Measurements from ENCODE around the gene DGKI. TPM values are rescaled to one million over a fixed set of nuclear protein-coding genes. Genes with fewer than 3 reads are reported as not detected.

Gene DGKI
- total RNA-seq, 2 donors from 2014 or later: 4.4 to 5.9 TPM

DNA sequence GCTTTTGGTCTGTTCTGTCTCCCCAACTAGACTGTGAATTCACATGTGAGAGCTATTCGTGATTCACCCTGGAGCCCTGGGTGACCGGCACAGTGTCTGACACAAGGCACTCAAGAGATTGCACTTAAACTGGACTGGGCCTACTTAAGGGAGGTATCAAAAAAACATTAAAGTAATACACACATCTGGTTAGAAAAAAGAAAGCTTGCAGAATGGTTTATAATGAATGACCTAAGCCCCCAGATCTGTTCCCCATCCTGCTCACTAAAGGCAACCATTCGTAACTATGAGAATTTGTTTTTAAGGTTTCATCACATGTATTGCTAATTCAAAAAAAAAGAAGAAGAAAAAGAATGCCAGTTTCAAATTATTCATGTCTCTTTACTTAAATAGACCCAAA is 74.5 kb downstream of the DGKI start:
- no peak overlapping the region for H3K4me3 ChIP-seq
- H3K9me3 ChIP-seq: no peaks in the 10 kb centered on the region
- H3K36me3 ChIP-seq: no peaks in the 10 kb centered on the region
- no peaks in the 10 kb centered on the region for H3K27me3 ChIP-seq
- TF ChIP-seq, protein P1, sequence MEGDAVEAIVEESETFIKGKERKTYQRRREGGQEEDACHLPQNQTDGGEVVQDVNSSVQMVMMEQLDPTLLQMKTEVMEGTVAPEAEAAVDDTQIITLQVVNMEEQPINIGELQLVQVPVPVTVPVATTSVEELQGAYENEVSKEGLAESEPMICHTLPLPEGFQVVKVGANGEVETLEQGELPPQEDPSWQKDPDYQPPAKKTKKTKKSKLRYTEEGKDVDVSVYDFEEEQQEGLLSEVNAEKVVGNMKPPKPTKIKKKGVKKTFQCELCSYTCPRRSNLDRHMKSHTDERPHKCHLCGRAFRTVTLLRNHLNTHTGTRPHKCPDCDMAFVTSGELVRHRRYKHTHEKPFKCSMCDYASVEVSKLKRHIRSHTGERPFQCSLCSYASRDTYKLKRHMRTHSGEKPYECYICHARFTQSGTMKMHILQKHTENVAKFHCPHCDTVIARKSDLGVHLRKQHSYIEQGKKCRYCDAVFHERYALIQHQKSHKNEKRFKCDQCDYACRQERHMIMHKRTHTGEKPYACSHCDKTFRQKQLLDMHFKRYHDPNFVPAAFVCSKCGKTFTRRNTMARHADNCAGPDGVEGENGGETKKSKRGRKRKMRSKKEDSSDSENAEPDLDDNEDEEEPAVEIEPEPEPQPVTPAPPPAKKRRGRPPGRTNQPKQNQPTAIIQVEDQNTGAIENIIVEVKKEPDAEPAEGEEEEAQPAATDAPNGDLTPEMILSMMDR (IDR thresholded peaks at IDR 0.05): no peak
- no peak for DNase-seq (ENCODE audit: low spot score)
- H3K27ac ChIP-seq: peak overlapping the region in 1 of 2 donors; percentile 36
- H3K4me1 ChIP-seq: no peaks in the 10 kb centered on the region

DNA sequence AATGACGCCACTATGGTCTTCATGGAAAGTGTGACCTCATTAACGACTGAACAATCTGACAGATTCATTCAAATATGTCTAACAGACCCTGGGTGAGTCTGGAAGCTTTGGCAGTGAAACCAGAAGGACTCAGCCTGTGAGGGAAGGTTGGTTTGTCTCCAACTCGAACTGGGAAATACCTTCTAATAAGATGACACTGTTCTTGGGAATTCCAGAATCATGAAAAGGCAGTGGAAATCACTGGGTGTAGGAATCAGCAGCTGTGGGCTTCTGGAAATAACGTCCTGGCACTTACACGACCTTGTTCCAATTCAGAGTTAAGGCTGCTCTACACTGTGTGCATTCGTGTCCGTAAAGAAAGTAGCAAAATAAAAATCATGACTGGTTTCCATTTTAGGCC is 75.1 kb downstream of the DGKI start:
- no peaks in the 10 kb centered on the region for H3K9me3 ChIP-seq

DNA sequence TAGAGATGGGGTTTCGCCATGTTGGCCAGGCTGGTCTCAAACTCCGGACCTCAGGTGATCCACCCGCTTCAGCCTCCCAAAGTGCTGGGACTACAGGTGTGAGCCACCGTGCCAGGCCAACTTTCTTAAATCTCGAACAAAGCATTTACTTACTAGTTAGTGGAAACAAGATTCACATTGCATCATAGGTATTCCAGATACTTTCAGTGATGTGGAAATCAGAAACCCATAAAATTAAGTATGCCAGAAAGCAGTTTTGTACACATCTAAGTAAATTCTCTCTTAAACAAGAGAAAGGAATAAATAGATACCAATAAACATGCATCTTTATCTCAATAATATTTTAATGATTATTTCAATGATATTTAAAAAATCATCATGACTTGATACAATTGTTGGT is 75.5 kb downstream of the DGKI start:
- Histone ChIP-seq H3K9me3 (no peaks in the 10 kb centered on the region), H3K27me3 (no peaks in the 10 kb centered on the region), H3K36me3 (no peaks in the 10 kb centered on the region), H3K4me3 (no peak overlapping the region), H3K4me1 (no peaks in the 10 kb centered on the region), H3K27ac (no peak overlapping the region)
- TF ChIP-seq, protein P1 (IDR thresholded peaks at IDR 0.05): no peak
- no peak for DNase-seq (ENCODE audit: low spot score)

More for the DNA sequence above, 75.1 kb downstream of the DGKI start:
- Histone ChIP-seq H3K36me3 (no peaks in the 10 kb centered on the region), H3K4me1 (no peaks in the 10 kb centered on the region), H3K27me3 (no peaks in the 10 kb centered on the region), H3K27ac (peak overlapping the region in 1 of 2 donors; percentile 36), H3K4me3 (no peak overlapping the region)
- no peak for DNase-seq (ENCODE audit: low spot score)
- TF ChIP-seq, protein P1 (IDR thresholded peaks at IDR 0.05): no peak

DNA sequence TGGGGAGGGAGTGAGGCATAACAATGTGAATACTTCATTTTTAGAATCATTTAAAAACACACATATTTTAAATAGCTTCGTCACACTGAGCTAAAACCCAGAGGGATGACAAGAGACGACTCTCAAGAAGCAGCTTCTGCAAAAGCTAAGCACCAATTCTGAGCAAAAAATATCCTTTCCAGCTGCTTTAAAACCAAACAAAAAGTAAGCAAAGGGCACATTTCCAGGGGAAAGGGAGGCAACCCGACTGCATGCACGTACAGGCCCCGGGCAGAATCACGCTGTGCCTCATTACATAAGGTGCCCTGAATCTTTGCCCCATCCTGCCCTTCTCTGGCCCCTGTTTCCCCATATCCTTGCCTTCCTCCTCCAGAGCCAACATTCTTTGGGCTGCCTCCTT is 78.4 kb downstream of the DGKI start:
- Histone ChIP-seq H3K27ac (no peak overlapping the region), H3K4me3 (no peak overlapping the region), H3K27me3 (no peaks in the 10 kb centered on the region), H3K9me3 (no peaks in the 10 kb centered on the region), H3K4me1 (no peaks in the 10 kb centered on the region), H3K36me3 (no peaks in the 10 kb centered on the region)
- TF ChIP-seq, protein P1 (IDR thresholded peaks at IDR 0.05): no peak
- DNase-seq (ENCODE audit: low spot score): no peak

DNA sequence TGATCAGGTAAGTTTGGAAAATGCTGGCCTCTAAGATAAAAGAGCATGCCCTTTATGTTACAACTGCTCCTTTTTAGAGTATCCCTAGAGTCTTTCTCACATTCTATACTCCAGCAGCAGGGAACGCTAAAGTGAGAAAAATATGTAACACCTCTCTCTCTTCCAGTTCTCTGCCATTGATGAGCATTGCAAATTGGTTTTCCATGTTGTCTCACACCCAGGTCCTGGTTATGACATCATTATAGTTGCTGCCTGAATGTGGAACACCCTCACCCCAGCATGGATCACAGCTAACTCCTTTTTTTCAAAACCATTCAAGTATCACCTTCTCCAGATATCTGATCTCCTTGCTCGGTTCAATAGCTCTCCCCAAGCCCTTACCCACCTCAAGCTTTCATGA is 84.4 kb downstream of the DGKI start:
- TF ChIP-seq, protein P1 (IDR thresholded peaks at IDR 0.05): no peak
- H3K36me3 ChIP-seq: no peaks in the 10 kb centered on the region
- no peaks in the 10 kb centered on the region for H3K27me3 ChIP-seq
- no peaks in the 10 kb centered on the region for H3K9me3 ChIP-seq
- no peaks in the 10 kb centered on the region for H3K4me1 ChIP-seq
- DNase-seq (ENCODE audit: low spot score): no peak
- no peak overlapping the region for H3K4me3 ChIP-seq
- no peak overlapping the region for H3K27ac ChIP-seq

DNA sequence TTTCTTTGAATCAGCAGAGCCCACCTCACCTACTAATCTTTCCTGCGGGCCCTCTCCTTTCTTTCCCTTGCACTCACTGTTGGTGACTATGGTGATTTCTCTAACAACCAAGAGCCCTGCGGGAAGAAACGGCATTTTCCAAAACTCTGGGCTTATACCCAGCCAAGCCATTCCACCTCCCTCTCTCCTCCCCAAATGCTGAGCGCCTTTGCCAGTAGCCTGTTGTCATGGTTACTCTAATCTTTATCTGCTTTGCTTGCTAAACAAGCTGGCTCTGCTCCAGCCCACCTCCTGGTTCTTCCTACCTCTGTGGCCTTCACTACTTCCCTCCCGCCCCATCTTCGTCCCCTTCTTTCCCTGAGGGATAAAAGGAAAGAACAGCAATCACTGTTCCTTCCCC is 86.7 kb downstream of the DGKI start:
- no peaks in the 10 kb centered on the region for H3K9me3 ChIP-seq
- DNase-seq (ENCODE audit: low spot score): no peak
- no peak overlapping the region for H3K27ac ChIP-seq
- H3K4me3 ChIP-seq: no peak overlapping the region
- H3K36me3 ChIP-seq: no peaks in the 10 kb centered on the region
- no peaks in the 10 kb centered on the region for H3K27me3 ChIP-seq
- TF ChIP-seq, protein P1 (IDR thresholded peaks at IDR 0.05): no peak
- H3K4me1 ChIP-seq: no peaks in the 10 kb centered on the region
